Erythroblast (primary cell): ENCODE results near the gene CTU1.

Source experiments
- GATA1 ChIP-seq: IDR thresholded peaks from 2 replicates; pipeline ENCODE4 v1.6.1; 2011; ENCODE audit warnings: low read depth, mild to moderate bottlenecking, control low read depth, low read length, moderate library complexity
- POLR2A ChIP-seq: IDR thresholded peaks from 2 replicates; pipeline ENCODE4 v1.6.1; 2011; ENCODE audit warnings: mild to moderate bottlenecking, low read length

GRCh38 chr19:51107406-51108065, 673 bp downstream of the CTU1 start:
- TF ChIP-seq POLR2A (no peak), GATA1 (no peak)
